IPS-NIHi7 (cell line): ENCODE measurements around the gene PHLPP2.
"Not testable (repeated sequence)": the region's sequence is repeated elsewhere in the genome, so short reads cannot be mapped to it uniquely, and the experiment has no call there.

Source experiments
- DNase-seq: peaks from one replicate; pipeline ENCODE4 v3.0.0; 2012; ENCODE audit warnings: mixed read lengths; ENCODE audit errors: extremely low spot score

Gene PHLPP2

DNA sequence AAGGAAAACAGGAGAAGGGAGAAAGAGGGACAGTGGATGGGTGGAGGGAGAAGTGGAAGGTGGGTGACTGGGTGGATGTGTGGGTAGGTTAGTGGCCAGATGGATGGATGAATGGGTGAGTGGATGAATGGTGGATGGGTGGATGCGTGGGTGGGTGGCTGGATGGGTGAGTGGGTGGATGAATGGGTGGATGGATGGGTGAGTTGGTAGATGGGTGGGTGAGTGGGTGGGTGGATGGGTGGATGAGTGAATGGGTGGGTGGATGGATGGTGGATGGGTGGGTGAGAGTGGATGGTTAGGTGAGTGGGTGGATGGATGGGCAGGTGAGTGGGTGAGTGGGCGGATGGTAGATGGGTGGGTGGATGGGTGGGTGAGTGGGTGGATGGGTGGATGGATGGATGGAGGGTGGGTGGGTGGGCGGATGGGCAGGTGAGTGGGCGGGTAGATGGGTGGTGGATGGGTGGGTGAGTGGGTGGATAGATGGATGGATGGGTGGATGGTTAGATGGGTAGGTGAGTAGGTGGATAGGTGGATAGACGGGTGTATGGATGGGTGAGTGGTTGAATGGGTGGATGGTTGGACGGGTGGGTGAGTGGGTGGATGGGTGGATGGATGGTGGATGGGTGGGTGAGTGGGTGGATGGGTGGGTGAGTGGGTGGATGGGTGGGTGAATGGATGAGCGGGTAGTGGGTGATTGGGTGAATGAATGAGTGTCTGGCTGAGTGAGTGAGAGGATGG is 99.2 kb downstream of the PHLPP2 start:
- no peak for DNase-seq

DNA sequence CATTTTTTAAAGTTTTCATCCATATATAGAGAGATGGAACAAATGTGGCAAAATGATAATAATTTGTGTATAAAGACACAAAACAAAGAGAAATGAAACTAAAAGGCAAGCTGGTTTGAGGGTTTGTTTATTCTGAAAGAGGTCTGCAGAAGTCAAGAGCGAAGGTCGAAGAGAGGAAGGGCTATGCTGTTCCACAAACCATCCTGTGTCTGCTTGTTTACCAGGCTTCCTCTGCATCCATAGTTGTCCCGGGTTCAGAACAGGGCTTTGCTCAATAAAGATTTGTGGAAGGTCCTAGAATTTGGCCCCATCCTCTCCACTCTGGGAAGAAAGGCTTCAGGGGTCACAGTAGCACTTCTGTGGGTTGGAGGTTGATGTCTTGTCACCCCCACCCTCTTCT is 100.9 kb downstream of the PHLPP2 start:
- no peak for DNase-seq

DNA sequence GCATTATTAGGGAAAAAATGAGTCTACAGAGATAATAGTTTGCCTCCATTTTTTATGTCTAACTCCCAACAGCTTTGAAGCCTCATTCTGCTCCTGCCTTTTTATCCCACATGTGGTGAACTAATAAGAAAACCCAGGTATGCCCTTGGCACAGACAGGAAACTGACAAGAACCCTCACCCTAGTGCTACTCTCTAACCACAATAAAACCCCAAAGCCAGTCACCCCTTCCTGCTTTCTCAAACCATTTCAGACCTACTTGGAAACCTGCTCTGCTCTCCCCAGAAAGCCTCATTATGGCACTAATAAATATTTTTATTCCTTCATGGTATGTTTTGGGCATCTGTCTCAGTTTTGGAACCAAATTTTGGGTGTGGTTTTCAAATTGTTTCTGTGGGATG is 102.4 kb downstream of the PHLPP2 start:
- DNase-seq = no peak

- DNase-seq = no peak
These were observed 106.1 kb downstream of the PHLPP2 start for GRCh38 chr16:71618429-71618828.

GRCh38 chr16:71614956-71615355 is 109.5 kb downstream of the PHLPP2 start:
- not testable (repeated sequence) for DNase-seq

DNA sequence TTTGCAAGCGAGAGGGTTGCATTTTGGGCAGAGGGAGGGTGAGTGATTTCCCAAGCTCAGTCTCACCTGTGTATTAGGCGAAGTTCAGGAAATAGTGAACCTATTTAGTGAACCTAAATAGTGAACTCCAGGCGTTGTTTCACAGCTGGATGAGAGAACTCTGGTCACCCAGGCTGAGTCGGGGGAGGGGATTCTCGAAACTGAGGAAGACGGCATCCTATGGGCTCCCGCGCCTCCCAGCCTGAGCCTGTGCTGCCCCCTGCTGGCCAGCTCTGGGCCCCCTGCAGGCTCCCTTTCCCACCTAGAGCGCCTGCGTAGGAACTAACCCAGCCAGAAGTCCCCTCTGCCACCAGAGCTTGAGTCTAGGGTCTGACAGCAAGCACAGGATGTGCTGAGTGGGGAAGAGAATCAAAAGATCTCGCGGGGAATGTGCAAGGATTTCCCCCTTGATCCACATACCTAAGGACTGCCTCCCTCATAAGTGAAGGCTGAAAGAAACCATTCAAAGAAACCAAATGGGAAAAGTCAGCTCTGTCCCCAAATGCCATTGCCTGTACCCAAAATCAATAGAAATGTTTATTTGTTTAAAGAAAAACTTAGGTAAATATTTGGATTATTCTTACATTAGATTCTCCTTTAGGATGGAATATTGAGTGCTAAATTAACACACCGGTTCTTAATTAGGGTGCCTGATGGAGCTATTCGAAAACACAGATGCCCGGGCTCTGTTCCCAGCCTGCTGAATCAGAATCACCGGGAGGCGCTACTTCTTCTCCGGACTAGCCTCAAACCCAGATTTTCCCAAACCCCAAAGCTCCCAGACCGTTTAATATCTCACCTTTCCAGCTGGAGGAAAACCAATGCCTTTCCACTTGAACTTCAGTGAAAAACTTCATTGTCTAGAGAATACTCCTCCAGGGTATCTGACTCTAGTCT is 113.3 kb downstream of the PHLPP2 start:
- peak; percentile 93 for DNase-seq

GRCh38 chr16:71610447-71610846 is 114.1 kb downstream of the PHLPP2 start:
- DNase-seq = no peak

- no peak for DNase-seq
These were observed 115.4 kb downstream of the PHLPP2 start for GRCh38 chr16:71609066-71609465.

DNA sequence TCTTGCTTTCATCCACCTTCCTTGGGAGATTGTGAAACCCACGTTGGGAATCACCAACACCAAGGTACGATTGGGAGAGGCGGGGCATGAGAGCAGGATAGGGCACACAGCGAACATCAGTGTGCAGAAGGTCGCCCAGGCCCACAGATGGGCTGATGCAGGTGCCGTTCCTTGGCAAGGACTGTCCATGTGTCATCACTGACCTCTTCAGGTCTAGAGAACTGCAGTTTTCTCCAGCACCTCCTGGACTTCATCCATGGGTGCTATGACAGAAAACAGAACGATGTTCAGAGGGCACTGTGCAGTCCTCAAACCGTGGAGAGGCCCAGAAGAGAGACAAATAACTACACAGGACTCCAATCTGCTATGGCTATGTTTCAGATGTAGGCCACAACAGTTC is 123.7 kb downstream of the PHLPP2 start:
- no peak for DNase-seq

- not testable (repeated sequence) for DNase-seq
These were observed 126.1 kb downstream of the PHLPP2 start for GRCh38 chr16:71598426-71598825.

DNA sequence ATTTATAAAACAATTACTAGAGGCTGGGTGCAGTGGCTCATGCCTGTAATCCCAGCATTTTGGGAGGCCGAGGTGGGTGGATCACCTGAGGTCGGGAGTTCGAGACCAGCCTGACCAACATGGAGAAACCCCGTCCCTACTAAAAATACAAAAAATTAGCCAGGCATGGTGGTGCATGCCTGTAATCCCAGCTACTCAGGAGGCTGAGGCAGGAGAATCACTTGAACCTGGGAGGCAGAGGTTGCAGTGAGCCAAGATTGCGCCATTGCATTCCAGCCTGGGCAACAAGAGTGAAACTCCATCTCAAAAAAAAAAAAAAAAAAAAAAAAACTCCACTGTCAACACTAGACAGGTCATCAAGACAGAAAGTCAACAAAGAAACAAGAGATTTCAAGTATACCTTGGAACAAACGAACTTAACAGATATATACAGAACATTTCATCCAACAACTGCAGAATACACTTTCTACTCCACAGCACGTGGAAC is 129.1 kb downstream of the PHLPP2 start:
- DNase-seq = not testable (repeated sequence)
